ENCODE results near the gene MBD5. TPM values are rescaled to one million over a fixed set of nuclear protein-coding genes. Genes with fewer than 3 reads are reported as not detected.

MBD5 gene
- total RNA-seq, 1 donor from 2014 or later, result 38.8 TPM

DNA sequence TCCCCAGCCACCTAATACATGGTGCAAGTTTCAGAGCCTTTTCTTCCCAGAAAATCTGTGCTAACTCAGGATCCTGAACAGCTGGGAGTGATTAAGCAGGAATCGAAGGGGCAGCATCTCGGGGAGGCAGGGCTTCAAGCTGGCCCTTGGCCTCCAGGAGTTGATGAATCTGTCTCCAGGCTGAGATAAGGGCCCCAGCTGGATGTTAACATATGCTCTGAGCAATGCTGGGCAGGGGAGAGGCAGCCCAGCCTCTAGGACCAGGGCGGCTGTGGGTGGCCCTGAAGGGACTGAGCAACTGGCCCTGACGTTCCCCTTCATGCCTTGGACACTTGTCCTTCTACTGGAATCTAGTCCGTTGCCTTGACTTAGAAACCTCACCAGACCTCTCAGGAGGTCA lies 539.6 kb downstream of the MBD5 start:
- H3K4me3 ChIP-seq, result no peak overlapping the region
- no peaks in the 10 kb centered on the region for H3K36me3 Mint-ChIP-seq
- no peaks in the 10 kb centered on the region for H3K4me1 ChIP-seq
- H3K9me3 ChIP-seq (ENCODE audit: low read depth), result no peaks in the 10 kb centered on the region
- H3K27me3 Mint-ChIP-seq (ENCODE audit: insufficient read depth, low read depth), result peaks cover 2% of the 10 kb centered on the region
- H3K27ac ChIP-seq, result no peak overlapping the region
- no peaks in the 10 kb centered on the region for H4K20me1 ChIP-seq (ENCODE audit: low read depth)
- H3K9ac ChIP-seq, result no peak overlapping the region
- H3K4me2 ChIP-seq, result no peak overlapping the region
- H3K27ac Mint-ChIP-seq, result no peak overlapping the region
- DNase-seq (ENCODE audit: low spot score), result no peak
- TF ChIP-seq EZH2 (IDR thresholded peaks at IDR 0.05) (no peak), EZH2phosphoT487 (IDR thresholded peaks at IDR 0.05) (no peak)
- TF ChIP-seq, protein P1, sequence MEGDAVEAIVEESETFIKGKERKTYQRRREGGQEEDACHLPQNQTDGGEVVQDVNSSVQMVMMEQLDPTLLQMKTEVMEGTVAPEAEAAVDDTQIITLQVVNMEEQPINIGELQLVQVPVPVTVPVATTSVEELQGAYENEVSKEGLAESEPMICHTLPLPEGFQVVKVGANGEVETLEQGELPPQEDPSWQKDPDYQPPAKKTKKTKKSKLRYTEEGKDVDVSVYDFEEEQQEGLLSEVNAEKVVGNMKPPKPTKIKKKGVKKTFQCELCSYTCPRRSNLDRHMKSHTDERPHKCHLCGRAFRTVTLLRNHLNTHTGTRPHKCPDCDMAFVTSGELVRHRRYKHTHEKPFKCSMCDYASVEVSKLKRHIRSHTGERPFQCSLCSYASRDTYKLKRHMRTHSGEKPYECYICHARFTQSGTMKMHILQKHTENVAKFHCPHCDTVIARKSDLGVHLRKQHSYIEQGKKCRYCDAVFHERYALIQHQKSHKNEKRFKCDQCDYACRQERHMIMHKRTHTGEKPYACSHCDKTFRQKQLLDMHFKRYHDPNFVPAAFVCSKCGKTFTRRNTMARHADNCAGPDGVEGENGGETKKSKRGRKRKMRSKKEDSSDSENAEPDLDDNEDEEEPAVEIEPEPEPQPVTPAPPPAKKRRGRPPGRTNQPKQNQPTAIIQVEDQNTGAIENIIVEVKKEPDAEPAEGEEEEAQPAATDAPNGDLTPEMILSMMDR (IDR thresholded peaks at IDR 0.05), result no peak
- H3K9me3 Mint-ChIP-seq, result peaks cover 9% of the 10 kb centered on the region
- H3K4me1 Mint-ChIP-seq, result no peaks in the 10 kb centered on the region
- H2AFZ ChIP-seq (replicated peaks), result no peak overlapping the region
- no peaks in the 10 kb centered on the region for H3K36me3 ChIP-seq
- no peaks in the 10 kb centered on the region for H3K79me2 ChIP-seq (ENCODE audit: low read depth)
- H3K4me3 Mint-ChIP-seq, result no peak overlapping the region
- H3K27me3 ChIP-seq, result no peaks in the 10 kb centered on the region
- H3F3A ChIP-seq (ENCODE audit: low read depth), result no peaks in the 10 kb centered on the region

DNA sequence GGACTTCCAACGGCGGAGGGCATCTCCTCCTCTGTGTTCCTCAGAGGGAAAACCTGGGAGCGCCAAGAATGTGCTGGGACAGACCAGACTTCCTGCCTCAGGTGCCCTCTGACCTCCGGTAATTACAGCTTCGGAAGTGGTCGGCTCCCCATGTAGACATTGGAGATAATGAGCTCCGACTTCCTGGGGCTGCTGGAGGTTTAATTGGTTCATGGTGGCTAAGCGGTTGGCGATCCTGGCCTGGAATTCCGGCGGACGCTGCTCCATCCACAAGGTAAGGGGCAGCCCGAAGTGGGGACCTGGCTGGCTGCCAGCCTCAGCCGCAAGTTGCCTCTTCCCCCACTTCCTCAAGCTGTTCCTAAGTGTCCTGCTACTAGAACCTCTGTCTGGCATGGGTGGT lies 540.5 kb downstream of the MBD5 start:
- peak; percentile 34 for DNase-seq (ENCODE audit: low spot score)
- Mint-ChIP-seq H3K27me3 (ENCODE audit: insufficient read depth, low read depth) (peaks cover 2% of the 10 kb centered on the region), H3K4me3 (no peak overlapping the region), H3K27ac (no peak overlapping the region), H3K4me1 (peaks cover 2% of the 10 kb centered on the region), H3K36me3 (no peaks in the 10 kb centered on the region), H3K9me3 (peaks cover 9% of the 10 kb centered on the region)
- Histone ChIP-seq H3K79me2 (ENCODE audit: low read depth) (no peaks in the 10 kb centered on the region), H3K36me3 (no peaks in the 10 kb centered on the region), H3K4me1 (no peaks in the 10 kb centered on the region), H2AFZ (replicated peaks) (no peak overlapping the region), H3F3A (ENCODE audit: low read depth) (no peaks in the 10 kb centered on the region), H3K27me3 (peaks cover 6% of the 10 kb centered on the region), H3K4me3 (no peak overlapping the region), H3K4me2 (no peak overlapping the region), H3K9me3 (ENCODE audit: low read depth) (no peaks in the 10 kb centered on the region), H3K9ac (no peak overlapping the region), H3K27ac (no peak overlapping the region), H4K20me1 (ENCODE audit: low read depth) (no peaks in the 10 kb centered on the region)
- TF ChIP-seq, protein P1 (IDR thresholded peaks at IDR 0.05), result no peak
- TF ChIP-seq EZH2 (IDR thresholded peaks at IDR 0.05) (no peak), EZH2phosphoT487 (IDR thresholded peaks at IDR 0.05) (no peak)

- no peaks in the 10 kb centered on the region for H3K36me3 ChIP-seq
- peak; percentile 30 for DNase-seq (ENCODE audit: low spot score)
- H3K9me3 ChIP-seq (ENCODE audit: low read depth), result no peaks in the 10 kb centered on the region
- peaks cover 2% of the 10 kb centered on the region for H3K4me1 Mint-ChIP-seq
- H3K9me3 Mint-ChIP-seq, result peaks cover 2% of the 10 kb centered on the region
- H3K4me3 Mint-ChIP-seq, result no peak overlapping the region
- H3K4me3 ChIP-seq, result no peak overlapping the region
- H3K27me3 ChIP-seq, result peaks cover 34% of the 10 kb centered on the region
- H3K79me2 ChIP-seq (ENCODE audit: low read depth), result no peaks in the 10 kb centered on the region
- no peak overlapping the region for H3K27ac Mint-ChIP-seq
- H3K27ac ChIP-seq, result no peak overlapping the region
- H3K27me3 Mint-ChIP-seq (ENCODE audit: insufficient read depth, low read depth), result peaks cover 11% of the 10 kb centered on the region
- H2AFZ ChIP-seq (replicated peaks), result no peak overlapping the region
- H4K20me1 ChIP-seq (ENCODE audit: low read depth), result no peaks in the 10 kb centered on the region
- H3K36me3 Mint-ChIP-seq, result no peaks in the 10 kb centered on the region
- no peak overlapping the region for H3K9ac ChIP-seq
- H3K4me1 ChIP-seq, result no peaks in the 10 kb centered on the region
- TF ChIP-seq EZH2phosphoT487 (IDR thresholded peaks at IDR 0.05) (no peak), EZH2 (IDR thresholded peaks at IDR 0.05) (no peak)
- TF ChIP-seq, protein P1 (IDR thresholded peaks at IDR 0.05), result peak; percentile 45
- H3F3A ChIP-seq (ENCODE audit: low read depth), result no peaks in the 10 kb centered on the region
- H3K4me2 ChIP-seq, result no peak overlapping the region
These were observed 544.5 kb downstream of the MBD5 start for GRCh38 chr2:148565272-148565894.

Small RNAs within 50 kb of the gene (small RNA-seq; reads per million reads assigned to genes)
- gene RF00554, result not detected

Other genes with a start within 250 kb of the MBD5 start
- gene ACVR2A, start 176.1 kb upstream of the MBD5 start, total RNA-seq (ENCODE audit: low replicate concordance), result 13.3 and 22.7 TPM in 2 replicates
- gene ORC4, start 354 bp upstream of the MBD5 start, total RNA-seq (ENCODE audit: low replicate concordance), result 165 and 314 TPM in 2 replicates

Data from neural progenitor cell (in vitro differentiated cells).